ENCODE results near the gene UBA1. TPM values are rescaled to one million over a fixed set of nuclear protein-coding genes. Genes with fewer than 3 reads are reported as not detected.

Gene UBA1
- total and polyA plus RNA-seq, 10 of the 15 experiments (the other 5 are each of a cell fraction or from before 2014, with no cell fraction given), result 60.4 to 314 (median 216) TPM

- H2AFZ ChIP-seq (ENCODE audit: control insufficient read depth, low read depth, low read length), result no peak overlapping the region
- intact Hi-C loops (cut with micrococcal nuclease; ENCODE audit: unreplicated experiment), result loop anchor here (5.0 kb wide), 1 partner anchor 131 kb away; no protein-coding TSS in a partner anchor
- no TSS peak for BruUV-seq (replicated peaks)
- RAD21 ChIA-PET (ENCODE audit: unreplicated experiment), result no interaction called here
- no peak overlapping the region for H3K27ac ChIP-seq (ENCODE audit: control insufficient read depth, insufficient read depth)
- H3K4me1 ChIP-seq (ENCODE audit: control insufficient read depth, insufficient read depth, low read length), result no peaks in the 10 kb centered on the region
- CTCF ChIA-PET, result interaction anchor here (0.6 kb wide), 1 partner anchor 131 kb away, joined by 3 read pairs; no protein-coding TSS in a partner anchor
- no peak for FAIRE-seq
- H4K20me1 ChIP-seq (ENCODE audit: control insufficient read depth, insufficient read depth), result no peaks in the 10 kb centered on the region
- H3K27me3 ChIP-seq (replicated peaks in 1 of 2; ENCODE audit: control insufficient read depth in 2 of 2, insufficient read depth in 2 of 2, low read length in 1 of 2), result no peaks in the 10 kb centered on the region
- H3K4me2 ChIP-seq (ENCODE audit: control insufficient read depth, insufficient read depth), result no peak overlapping the region
- H3K9me3 ChIP-seq (replicated peaks; ENCODE audit: control insufficient read depth, insufficient read depth, low read length), result no peaks in the 10 kb centered on the region
- H3K36me3 ChIP-seq (ENCODE audit: control insufficient read depth in 2 of 2, insufficient read depth in 2 of 2, low read length in 1 of 2), result peaks cover 10% of the 10 kb centered on the region in 2 experiments; a peak in 3 of 4 replicates
- POLR2A ChIA-PET, result interaction anchor here (2.7 kb wide), 1 partner anchor 13 kb away, joined by 29 read pairs; the partner anchor contains the start of gene CDK16
- no peak for ATAC-seq
- no peak for DNase-seq (ENCODE audit: low read depth, low spot score)
- TF ChIP-seq PAX8 (IDR thresholded peaks at IDR 0.05) (no peak), BACH1 (IDR thresholded peaks at IDR 0.05; ENCODE audit: borderline replicate concordance) (no peak), EZH2 (IDR thresholded peaks at IDR 0.05; ENCODE audit: borderline replicate concordance, control insufficient read depth, low read depth, low read length) (no peak), ATF2 (IDR thresholded peaks at IDR 0.05; ENCODE audit: low read length) (no peak), KLF5 (IDR thresholded peaks at IDR 0.05; ENCODE audit: partially characterized antibody) (no peak), SP1 (IDR thresholded peaks at IDR 0.05; ENCODE audit: low read depth, low read length) (no peak), TAF1 (IDR thresholded peaks at IDR 0.05; ENCODE audit: borderline replicate concordance, low read depth, low read length) (no peak), ZBTB11 (CRISPR knock-in tag; IDR thresholded peaks at IDR 0.05) (no peak), JUND (IDR thresholded peaks at IDR 0.05; ENCODE audit: low read depth, low read length) (no peak), TCF3 (IDR thresholded peaks at IDR 0.05; ENCODE audit: borderline replicate concordance, insufficient read depth, low read depth, low read length) (no peak), PKNOX1 (IDR thresholded peaks at IDR 0.05) (no peak), SMAD1 (IDR thresholded peaks at IDR 0.05; ENCODE audit: low read depth, partially characterized antibody) (no peak)
- no peak overlapping the region for H3K4me3 ChIP-seq
- H3K9ac ChIP-seq (ENCODE audit: control insufficient read depth, insufficient read depth, low read length), result no peak overlapping the region
- WGBS (ENCODE audit: insufficient coverage, insufficient replicate concordance, low lambda C conversion rate, missing lambda C conversion rate), result 31% methylated on average over 2 of the region's 2 CpGs
- in situ Hi-C loops (cut with MboI), result no loop called here
- SMC1A ChIA-PET (ENCODE audit: uncharacterized antibody, unreplicated experiment), result no interaction called here
- peaks cover 16% of the 10 kb centered on the region for H3K79me2 ChIP-seq (ENCODE audit: control insufficient read depth, insufficient read depth, low read length)
Measured at GRCh38 chrX:47231167-47231566, 37.5 kb downstream of the UBA1 start.

All from GM12878 (cell line).